Measurements from ENCODE around the gene TAF1.
"Not testable (repeated sequence)": the region's sequence is repeated elsewhere in the genome, so short reads cannot be mapped to it uniquely, and the experiment has no call there.

Gene TAF1

DNA sequence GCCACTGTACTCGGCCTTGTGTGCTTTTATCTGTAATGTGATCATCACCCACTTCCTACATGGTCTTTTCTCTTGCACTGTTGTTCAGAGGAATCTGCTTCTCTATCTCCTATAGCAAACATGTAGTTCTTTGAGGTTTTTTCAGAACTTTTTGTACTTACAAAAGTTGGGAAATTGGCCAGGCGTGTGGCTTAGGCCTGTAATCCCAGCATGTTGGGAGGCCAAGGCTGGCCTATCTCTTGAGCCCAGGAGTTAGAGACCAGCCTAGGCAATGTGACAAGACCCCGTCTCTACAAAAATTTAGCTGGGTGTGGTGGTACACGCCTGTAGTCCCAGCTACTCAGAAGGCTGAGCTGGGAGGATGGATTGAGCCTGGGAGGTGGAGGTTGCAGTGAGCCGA is 30.4 kb downstream of the TAF1 start:
- TF ChIP-seq, protein P1, sequence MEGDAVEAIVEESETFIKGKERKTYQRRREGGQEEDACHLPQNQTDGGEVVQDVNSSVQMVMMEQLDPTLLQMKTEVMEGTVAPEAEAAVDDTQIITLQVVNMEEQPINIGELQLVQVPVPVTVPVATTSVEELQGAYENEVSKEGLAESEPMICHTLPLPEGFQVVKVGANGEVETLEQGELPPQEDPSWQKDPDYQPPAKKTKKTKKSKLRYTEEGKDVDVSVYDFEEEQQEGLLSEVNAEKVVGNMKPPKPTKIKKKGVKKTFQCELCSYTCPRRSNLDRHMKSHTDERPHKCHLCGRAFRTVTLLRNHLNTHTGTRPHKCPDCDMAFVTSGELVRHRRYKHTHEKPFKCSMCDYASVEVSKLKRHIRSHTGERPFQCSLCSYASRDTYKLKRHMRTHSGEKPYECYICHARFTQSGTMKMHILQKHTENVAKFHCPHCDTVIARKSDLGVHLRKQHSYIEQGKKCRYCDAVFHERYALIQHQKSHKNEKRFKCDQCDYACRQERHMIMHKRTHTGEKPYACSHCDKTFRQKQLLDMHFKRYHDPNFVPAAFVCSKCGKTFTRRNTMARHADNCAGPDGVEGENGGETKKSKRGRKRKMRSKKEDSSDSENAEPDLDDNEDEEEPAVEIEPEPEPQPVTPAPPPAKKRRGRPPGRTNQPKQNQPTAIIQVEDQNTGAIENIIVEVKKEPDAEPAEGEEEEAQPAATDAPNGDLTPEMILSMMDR (IDR thresholded peaks at IDR 0.05; ENCODE audit: low read depth, low read length), result no peak
- no peak overlapping the region for H3K4me3 ChIP-seq (ENCODE audit: low read depth, low read length)

DNA sequence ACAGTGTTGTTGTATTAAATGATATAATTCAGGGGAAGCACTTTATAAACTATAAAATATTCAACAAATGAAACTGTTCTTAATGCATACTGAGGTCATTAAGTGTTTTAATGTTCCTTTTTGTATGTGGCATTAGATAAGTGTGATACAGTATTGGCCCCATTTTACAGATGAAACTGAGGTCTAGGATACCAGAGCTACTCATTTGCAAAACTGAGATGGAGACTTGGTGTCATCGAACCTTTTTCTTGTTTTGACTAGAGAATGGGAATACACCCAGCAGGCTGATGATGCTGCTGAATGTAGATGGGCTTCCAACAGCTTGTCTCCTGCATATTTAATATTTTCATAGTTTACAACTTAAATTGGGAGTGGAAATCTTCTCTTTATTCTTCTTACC is 34.6 kb downstream of the TAF1 start:
- TF ChIP-seq, protein P1 (IDR thresholded peaks at IDR 0.05; ENCODE audit: low read depth, low read length), result no peak
- no peak overlapping the region for H3K4me3 ChIP-seq (ENCODE audit: low read depth, low read length)

DNA sequence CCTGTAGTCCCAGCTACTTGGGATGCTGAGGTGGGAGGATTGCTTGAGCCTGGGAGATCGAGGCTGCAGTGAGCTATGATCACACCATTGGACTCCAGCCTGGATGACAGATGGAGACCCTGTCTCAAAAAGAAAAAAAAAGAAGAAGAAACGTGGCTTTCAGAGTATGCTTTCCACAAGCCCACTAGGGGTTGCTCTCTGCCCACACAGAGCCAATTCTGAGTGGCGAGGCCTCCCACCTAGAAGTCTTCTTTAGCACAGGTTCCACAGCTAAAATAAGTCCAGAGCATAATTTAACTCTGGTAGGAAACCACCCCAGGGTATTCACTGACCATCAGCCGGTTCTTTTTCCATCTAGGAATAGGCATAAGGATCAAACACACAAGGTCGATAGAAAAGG is 50.1 kb downstream of the TAF1 start:
- H3K4me3 ChIP-seq (ENCODE audit: low read depth, low read length), result not testable (repeated sequence)

DNA sequence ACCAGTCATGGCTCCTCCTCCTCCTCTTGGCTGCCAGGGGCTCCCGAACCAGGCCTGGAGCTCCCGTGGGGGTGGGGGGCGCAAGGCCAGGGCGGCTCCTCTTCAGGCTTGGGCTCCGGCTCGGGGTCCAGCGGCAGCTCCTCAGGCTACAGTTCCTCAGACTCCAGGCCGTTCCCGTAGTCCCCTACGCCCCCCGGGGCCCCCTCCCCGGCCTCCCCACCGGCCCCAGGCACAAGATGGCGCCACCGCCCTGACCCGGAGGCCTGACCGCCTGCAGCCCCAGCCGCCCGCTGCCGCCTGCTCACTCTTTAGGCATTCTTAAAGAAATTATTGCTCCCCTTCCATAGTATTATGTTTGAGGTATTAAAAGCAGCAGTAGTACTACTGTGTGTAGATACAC is 54.5 kb downstream of the TAF1 start:
- TF ChIP-seq, protein P1 (IDR thresholded peaks at IDR 0.05; ENCODE audit: low read depth, low read length), result no peak
- H3K4me3 ChIP-seq (ENCODE audit: low read depth, low read length), result no peak overlapping the region

DNA sequence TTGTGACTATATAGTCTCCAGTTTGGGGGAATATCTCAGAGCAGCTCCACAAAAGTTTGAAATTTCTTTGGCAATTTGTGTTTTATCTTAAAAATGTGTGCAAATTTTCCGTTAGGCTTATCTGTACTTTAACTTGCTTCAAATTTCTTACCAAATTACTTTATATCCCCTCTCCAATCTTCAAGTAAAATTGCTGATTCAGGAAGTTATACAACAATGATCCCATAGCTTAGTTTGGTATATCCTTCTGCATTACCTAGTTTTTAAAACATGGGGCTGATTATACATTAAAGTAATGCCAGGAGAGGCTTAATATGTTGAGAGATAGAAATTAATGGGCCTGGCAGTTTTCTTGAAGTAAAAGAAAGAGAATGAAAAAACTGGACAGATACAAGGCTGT is 66.6 kb downstream of the TAF1 start:
- TF ChIP-seq, protein P1 (IDR thresholded peaks at IDR 0.05; ENCODE audit: low read depth, low read length), result no peak
- no peak overlapping the region for H3K4me3 ChIP-seq (ENCODE audit: low read depth, low read length)

DNA sequence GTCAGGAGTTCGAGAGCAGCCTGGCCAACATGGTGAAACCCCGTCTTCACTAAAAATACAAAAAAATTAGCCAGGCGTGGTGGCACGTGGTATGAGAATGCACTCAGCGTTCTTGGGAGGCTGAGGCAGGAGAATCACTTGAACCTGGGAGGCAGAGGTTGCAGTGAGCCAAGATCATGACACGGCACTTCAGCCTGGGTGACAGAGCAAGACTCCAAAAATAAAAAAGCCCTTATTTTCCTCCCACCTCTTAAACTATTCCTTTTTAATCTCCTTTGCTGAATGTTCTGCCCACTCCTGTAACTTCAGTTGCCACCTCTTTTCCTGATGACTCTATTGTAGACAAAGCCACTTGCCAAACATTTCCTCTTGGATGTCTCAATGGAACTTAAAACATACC is 72.6 kb downstream of the TAF1 start:
- H3K4me3 ChIP-seq (ENCODE audit: low read depth, low read length), result no peak overlapping the region
- TF ChIP-seq, protein P1 (IDR thresholded peaks at IDR 0.05; ENCODE audit: low read depth, low read length), result no peak

DNA sequence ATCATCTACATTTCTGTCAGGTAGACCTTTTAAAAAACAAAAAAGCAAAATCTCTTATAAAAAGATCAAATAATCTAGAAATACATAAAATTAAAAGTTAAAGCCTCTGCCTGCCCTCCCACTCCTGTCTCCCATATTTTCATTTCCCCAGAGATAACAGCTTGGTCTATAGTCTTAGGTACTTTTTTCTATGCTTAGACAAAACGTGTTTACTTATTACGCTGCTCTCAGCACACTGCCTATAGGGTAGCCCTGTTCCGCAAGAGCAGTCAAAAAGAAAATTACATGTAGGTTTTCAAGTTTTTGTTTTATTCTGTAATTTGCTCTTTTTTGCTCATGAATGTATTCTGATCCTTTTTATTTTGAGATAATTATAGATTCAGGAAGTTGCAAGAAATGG is 73.3 kb downstream of the TAF1 start:
- H3K4me3 ChIP-seq (ENCODE audit: low read depth, low read length), result no peak overlapping the region
- TF ChIP-seq, protein P1 (IDR thresholded peaks at IDR 0.05; ENCODE audit: low read depth, low read length), result no peak

DNA sequence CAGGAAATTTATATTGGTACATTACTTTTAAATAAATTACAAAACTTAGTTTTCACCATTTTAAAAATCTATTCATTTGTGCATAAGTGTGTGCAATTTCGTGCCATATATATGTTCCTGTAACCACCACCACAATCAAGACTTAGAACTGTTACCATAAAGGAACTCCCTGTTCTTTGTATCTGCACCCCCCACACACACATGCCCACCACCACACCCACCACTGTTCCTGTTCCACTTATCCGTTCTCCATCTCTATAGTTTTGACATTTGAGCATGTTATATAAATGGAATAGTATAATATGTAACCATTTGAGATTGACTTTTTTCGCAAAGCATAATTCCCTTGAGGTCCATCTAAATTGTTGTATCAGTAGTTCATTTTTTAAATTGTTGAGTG is 73.7 kb downstream of the TAF1 start:
- H3K4me3 ChIP-seq (ENCODE audit: low read depth, low read length), result no peak overlapping the region
- TF ChIP-seq, protein P1 (IDR thresholded peaks at IDR 0.05; ENCODE audit: low read depth, low read length), result no peak
